ENCODE results near the gene SEC14L5. TPM values are rescaled to one million over a fixed set of nuclear protein-coding genes. Genes with fewer than 3 reads are reported as not detected.
"Not testable (repeated sequence)": the region's sequence is repeated elsewhere in the genome, so short reads cannot be mapped to it uniquely, and the experiment has no call there.

SEC14L5 gene
- total RNA-seq, 1 donor from 2014 or later: under 0.01 TPM

- DNase-seq (ENCODE audit: low read depth in 2 of 2): no peak
These were observed 8.1 kb upstream of the SEC14L5 start for GRCh38 chr16:4949986-4950385.

- DNase-seq (ENCODE audit: low read depth in 2 of 2): not testable (repeated sequence)
These were observed 6.5 kb upstream of the SEC14L5 start for GRCh38 chr16:4951583-4951982.

- no peak for DNase-seq (ENCODE audit: low read depth in 2 of 2)
These were observed 3.4 kb upstream of the SEC14L5 start for GRCh38 chr16:4954714-4955113.

GRCh38 chr16:4957420-4957719 lies 760 bp upstream of the SEC14L5 start:
- no peak for DNase-seq (ENCODE audit: low read depth in 2 of 2)

GRCh38 chr16:4958510-4959438 lies 644 bp downstream of the SEC14L5 start:
- DNase-seq (ENCODE audit: low read depth in 2 of 2): no peak

GRCh38 chr16:4960579-4960978 lies 2.4 kb downstream of the SEC14L5 start:
- DNase-seq (ENCODE audit: low read depth in 2 of 2): no peak

- no peak for DNase-seq (ENCODE audit: low read depth in 2 of 2)
These were observed 4.6 kb downstream of the SEC14L5 start for GRCh38 chr16:4962716-4963115.

- DNase-seq (ENCODE audit: low read depth in 2 of 2): not testable (repeated sequence)
These were observed 5.4 kb downstream of the SEC14L5 start for GRCh38 chr16:4963527-4963926.

GRCh38 chr16:4966736-4967453 lies 8.8 kb downstream of the SEC14L5 start:
- DNase-seq (ENCODE audit: low read depth in 2 of 2): no peak

GRCh38 chr16:4968278-4968677 lies 10.1 kb downstream of the SEC14L5 start:
- not testable (repeated sequence) for DNase-seq (ENCODE audit: low read depth in 2 of 2)

- DNase-seq (ENCODE audit: low read depth in 2 of 2): no peak
These were observed 10.9 kb downstream of the SEC14L5 start for GRCh38 chr16:4968879-4969483.

- no peak for DNase-seq (ENCODE audit: low read depth in 2 of 2)
These were observed 11.9 kb downstream of the SEC14L5 start for GRCh38 chr16:4970010-4970409.

GRCh38 chr16:4972938-4973587 lies 14.9 kb downstream of the SEC14L5 start:
- no peak for DNase-seq (ENCODE audit: low read depth in 2 of 2)

GRCh38 chr16:4976079-4976478 lies 17.9 kb downstream of the SEC14L5 start:
- DNase-seq (ENCODE audit: low read depth in 2 of 2): no peak

GRCh38 chr16:4976611-4977145 lies 18.5 kb downstream of the SEC14L5 start:
- no peak for DNase-seq (ENCODE audit: low read depth in 2 of 2)

GRCh38 chr16:4979164-4979563 lies 21.0 kb downstream of the SEC14L5 start:
- no peak for DNase-seq (ENCODE audit: low read depth in 2 of 2)

GRCh38 chr16:4979736-4980660 lies 21.9 kb downstream of the SEC14L5 start:
- DNase-seq (ENCODE audit: low read depth in 2 of 2): no peak

- no peak for DNase-seq (ENCODE audit: low read depth in 2 of 2)
These were observed 22.6 kb downstream of the SEC14L5 start for GRCh38 chr16:4980691-4981090.

GRCh38 chr16:4981473-4981872 lies 23.3 kb downstream of the SEC14L5 start:
- no peak for DNase-seq (ENCODE audit: low read depth in 2 of 2)

GRCh38 chr16:4982056-4982867 lies 24.1 kb downstream of the SEC14L5 start:
- no peak for DNase-seq (ENCODE audit: low read depth in 2 of 2)
